Stimulated activated CD4-positive, alpha-beta T cell treated with anti-CD3 and anti-CD28 coated beads, Interleukin-4, amount 100 ng/mL, for 4 hours (primary cell): Measurements from ENCODE around the gene CPAMD8.

Source experiments
- DNase-seq, 2 experiments: peaks; one replicate each; pipeline ENCODE4 v3.0.0-alpha.2; 2020

CPAMD8 gene

DNA sequence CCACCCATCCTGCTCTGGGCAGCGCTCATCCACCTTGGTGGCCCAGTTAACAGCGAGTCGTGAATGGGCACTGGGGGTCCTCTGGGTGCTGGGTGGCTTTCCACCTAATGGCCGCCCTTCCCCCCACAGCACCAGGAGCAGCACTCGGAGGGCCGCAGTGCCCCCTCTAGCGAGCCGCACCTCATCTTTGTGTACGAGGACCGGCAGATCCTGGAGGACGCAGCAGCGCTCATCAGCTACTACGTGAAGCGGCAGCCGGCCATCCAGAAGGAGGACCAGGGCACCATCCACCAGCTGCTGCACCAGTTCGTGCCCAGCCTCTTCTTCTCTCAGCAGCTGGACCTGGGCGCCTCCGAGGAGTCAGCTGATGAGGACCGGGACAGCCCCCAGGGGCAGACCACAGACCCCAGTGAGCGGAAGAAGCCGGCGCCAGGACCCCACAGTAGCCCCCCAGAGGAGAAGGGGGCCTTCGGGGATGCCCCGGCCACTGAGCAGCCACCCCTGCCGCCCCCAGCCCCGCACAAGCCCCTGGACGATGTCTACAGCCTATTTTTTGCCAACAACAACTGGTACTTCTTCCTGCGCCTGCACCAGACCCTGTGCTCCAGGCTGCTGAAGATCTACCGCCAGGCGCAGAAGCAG lies 157.2 kb downstream of the CPAMD8 start:
- no peak for DNase-seq

DNA sequence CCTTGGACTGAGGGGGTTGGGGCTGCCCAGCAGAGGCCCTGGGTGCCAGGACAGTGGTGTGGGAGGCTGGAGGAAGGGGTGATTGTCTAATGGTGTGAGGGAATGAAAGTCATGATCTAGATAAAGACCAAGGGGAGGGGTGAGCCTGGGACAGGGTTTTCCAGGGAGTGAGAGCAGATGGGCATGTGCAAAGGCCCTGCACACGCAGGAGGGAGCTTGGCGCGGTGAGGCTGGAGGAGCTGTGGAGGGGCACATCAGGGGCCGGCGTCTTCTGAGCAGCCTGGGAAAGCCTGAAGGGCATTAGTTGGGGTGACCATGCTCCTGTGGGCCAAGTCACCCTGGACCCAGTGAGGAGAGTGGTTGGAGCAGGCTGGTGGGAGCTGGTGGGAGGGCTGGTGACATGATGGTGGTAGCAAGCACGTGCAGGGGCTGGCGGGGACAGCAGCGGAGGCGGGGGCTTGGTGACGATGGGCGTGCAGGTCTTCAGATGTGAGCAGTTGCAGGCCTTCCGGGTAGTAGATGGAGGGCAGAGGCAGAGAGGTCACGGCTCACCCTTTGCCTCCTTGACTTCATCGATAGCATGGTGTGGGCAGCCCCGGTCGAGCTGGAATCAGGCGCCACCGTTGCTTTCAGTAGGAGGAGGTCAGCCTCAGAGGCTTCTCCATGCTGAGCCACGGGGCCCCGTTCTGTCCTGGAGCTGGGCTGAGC lies 158.0 kb downstream of the CPAMD8 start:
- DNase-seq = no peak

DNA sequence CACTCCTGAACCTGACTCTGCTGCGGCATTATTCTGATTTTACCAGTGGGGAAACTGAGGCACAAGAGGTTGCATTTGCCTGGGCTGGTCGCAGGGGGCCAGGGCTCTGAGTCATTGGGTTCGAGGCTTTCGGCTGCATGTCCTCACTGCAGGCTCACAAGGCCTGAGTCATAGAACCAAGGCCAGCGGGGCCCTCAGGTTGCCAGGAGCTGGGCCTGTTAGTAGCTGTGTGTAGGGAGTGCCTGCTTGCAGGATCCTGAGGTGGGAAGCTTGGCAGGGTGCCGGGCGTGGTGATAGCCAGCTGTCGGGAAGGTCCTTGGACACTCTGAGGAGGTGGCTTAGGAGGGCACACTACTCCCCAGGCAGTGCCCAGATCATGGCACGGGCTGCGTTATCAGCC lies 159.4 kb downstream of the CPAMD8 start:
- DNase-seq = no peak

DNA sequence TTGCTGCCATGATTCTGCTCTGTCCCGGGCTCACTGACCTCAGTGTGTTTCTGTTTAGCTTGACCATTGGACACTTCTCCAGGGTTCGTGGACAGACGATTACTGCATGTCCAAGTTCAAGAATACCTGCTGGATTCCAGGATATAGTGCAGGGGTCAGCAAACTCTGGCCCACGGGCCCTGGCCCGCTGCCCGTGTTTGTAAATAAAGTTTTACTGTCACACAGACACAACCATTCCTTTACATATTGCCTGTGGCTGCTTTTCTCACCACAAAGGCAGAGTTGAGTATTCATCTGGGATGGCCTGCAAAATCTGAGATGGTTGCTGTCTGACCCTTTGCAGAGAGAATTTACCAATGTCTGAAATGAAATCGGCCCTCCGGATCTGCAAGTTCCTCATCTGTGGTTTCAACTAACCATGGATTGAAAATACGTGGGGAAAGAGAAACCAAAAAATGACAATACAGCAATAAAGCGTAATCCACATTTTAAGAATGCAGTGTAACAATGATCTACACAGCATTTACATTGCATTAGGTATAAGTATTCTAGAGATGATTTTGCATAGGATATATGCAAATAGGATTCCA lies 163.7 kb downstream of the CPAMD8 start:
- no peak for DNase-seq

DNA sequence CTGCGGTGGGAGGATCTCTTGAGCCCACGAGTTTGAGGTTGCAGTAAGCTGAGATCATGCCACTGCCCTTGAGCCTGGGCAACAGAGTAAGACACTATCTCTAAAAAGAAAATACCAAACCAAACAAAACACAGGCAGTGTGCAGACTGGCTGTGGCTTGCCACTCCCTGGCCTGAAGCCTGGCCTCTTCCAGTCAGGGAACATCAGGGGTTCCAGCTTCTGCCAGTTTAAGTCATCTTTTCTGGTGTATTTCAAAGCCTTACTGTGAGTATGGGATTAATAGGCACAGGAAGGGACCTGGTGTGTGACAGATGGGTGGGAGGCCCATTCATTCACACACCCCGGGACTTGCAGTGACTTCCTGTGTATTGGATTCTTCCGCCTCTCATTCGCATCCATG lies 164.8 kb downstream of the CPAMD8 start:
- DNase-seq = no peak

DNA sequence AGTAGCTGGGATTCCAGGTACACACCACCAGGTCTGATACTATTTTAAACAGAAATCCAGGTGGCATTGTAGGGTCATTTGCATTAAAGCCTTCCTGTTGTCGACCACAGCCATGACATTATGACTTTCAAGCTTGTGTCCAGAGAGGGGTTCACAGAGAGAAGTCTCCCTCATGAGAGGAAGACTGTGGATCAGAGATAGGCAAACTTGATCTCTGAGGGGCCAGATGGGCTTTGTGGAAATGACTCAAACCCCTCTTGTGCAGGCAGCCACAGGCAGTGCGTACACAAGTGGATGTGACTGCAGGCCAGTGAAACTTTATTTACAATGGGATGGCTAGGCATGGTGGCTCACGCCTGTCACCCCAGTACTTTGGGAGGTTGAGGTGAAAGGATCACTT lies 165.6 kb downstream of the CPAMD8 start:
- no peak for DNase-seq

DNA sequence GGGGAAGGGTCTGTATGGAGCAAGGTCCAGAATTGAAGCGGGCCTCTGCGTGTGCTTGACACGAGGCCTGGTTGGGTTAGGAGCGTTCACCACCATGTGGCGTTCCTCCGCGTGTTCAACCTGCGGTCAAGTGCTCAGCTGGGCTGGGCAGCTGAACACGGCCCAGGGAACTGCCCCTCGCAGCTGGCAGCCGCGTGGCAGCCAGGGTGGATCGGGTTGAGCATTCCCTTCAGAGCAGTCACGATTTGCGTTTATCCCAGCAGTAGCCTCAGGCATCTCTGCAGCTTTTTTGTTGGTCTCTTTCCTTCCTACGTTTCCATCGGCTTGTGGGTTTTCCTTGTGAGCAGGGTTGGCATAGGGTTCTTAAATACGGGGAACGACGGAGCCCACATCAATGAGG lies 166.5 kb downstream of the CPAMD8 start:
- no peak for DNase-seq

DNA sequence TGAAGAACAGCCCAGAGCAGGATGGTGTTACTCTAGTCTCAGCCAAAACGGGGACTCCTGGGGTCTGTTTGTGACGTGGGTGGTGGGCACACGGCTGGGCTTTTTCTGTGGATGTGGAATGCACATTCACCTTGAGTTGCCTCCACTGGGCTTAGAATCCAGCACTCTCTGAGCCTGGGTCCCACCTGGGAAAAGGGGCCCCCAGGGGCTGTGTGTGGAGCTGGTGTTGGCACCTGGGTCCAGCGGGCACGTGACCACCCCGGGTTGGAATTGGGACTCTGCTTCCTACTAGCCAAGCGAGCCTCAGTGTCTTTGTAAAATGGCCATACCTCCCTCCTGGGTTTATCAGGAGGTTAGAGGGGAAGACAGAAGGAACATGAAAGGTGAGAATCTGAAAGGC lies 167.0 kb downstream of the CPAMD8 start:
- DNase-seq = no peak

DNA sequence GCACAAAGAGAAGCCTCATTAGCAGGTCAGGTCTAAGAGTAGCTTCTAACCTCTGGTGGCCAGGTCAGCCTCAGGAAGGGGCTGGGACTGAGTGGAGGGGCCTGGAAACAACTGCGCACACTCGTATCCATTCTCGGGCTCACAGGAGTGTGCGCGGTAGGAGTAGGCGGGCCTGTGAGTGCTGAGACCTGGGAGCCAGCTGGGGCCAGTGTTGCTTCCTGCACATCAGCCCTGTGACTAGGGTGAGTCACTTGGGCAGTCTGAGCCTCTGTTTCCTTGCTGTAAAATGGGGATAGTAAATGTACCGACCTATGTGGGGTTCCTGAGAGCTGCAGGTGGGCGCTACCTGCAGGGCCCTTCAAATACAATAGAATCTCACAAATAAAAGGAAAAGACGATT lies 170.5 kb downstream of the CPAMD8 start:
- DNase-seq = no peak

DNA sequence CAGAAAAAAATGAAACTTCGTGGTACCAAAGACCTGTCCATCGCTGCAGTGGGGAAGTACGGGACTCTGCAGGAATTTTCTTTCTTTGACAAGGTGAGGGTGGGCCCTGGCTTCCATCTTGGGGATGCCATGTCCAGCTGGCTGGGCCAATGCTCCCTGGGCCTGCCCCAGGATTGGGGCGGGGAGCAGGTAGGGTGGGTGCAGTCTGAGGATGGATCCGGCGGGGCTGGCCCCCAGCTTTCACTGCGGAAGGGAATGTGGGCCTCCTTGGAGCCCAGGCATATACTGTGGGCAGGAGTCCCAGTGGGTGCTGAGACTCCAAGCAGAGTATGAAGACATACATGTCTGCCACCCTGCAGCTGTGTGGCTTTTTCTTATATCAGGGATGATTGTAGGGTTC lies 173.5 kb downstream of the CPAMD8 start:
- DNase-seq = no peak

DNA sequence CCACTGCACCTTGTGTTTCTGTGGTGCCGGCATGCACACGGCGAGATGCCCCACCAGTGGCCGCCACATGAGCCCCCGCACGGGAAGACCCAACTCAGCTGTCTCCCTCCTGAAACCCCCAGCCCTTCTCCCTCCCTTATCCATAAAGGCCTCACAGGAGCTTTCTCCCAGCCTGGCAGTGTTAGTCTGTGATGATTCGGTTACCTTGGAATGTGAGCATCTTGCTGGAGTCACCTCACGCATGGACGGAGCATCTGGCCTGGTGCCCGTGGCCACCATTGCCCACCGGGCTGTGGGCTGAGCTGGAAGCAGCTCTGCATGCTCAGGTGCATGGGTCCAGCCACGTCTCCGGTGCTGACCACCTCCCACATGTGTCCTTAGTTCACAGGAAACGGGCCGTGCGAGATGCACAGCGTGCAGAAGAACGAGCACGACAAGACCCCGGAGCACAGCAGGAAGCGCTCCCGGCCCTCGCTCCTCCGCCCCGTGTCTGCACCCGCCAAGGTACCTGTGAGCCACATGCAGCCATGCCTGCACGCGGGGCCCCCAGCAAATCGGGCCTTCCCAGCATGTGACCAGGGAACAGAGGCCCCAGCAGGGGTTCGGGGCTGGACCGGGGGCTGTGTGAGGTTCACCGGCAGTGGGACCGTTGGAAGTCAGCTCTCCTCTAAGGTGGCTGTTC lies 175.4 kb downstream of the CPAMD8 start:
- DNase-seq = no peak

DNA sequence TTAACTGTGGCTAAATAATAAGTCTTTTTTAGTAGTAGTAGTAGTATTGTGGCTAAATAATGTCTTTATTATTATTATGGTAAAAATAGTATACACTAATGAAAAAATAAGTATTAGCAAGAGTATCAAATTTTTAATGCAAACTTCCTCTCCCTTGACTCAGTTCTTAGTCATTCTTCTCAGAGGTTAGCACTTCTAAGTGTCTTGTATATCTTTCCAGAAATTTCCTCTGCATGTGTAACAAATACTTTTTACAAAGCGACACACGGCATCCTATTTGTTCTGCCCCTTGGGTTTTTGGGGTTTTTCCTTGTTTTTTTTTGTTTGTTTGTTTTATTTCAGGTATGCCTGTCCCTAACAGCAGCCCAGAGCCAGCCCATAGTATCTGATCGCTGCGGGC lies 176.5 kb downstream of the CPAMD8 start:
- no peak for DNase-seq

DNA sequence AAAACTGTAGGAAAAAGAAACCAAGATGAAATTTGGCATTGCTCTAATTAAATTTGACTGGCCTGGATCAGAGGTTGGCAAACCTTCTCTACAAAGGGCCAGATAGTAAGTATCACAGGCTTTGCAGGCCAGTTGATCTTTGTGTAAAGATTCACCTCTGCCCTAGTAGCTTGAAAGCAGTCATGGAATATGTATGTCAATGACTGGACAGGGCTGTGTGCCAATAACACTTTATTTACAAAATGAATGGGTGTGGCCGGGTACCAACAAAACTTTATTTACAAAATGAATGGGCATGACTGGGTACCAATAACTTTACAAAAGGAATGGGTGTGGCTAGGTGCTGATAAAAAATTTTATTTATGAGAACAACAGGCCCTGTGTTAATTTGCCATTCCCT lies 177.4 kb downstream of the CPAMD8 start:
- DNase-seq = no peak

DNA sequence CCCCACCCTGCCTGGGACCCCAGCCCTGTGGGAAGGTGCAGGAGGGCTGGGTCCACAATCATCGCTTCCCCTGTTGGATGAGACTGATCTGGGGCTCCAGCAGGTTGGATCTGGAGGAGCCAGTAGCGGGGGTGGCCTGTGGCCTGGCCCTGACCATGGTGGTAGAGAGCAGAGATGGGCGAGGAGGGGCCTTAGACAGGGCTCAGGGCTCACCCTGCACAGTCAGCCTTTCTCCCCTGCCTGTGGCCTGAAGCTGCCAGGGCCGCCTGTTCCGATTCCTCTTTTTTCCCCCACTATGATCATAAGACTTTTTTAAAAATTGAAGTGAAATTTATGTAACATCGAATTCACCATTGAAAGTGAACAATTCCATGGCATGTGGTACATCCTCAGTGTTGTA lies 179.2 kb downstream of the CPAMD8 start:
- no peak for DNase-seq

DNA sequence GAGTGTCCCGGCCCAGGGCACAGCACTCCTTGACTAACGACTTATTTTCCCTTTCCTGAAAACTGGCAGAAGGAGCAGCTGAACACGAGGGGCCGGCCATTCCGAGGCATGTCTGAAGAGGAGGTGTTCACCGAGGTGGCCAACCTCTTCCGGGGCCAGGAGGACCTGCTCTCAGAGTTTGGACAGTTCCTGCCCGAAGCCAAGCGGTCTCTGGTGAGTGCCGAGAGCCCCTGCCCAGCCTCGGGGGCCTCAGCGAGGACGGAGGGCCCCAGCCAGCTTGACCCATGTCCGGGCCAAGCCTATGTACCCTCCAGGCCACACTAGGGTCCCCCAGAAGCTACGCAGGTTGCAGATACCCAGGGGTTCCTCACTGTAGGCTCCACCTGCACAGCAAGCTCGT lies 179.7 kb downstream of the CPAMD8 start:
- DNase-seq = no peak
